SK-N-SH (cell line): ENCODE measurements around the gene ATP1A1. TPM values are rescaled to one million over a fixed set of nuclear protein-coding genes. Genes with fewer than 3 reads are reported as not detected.

Experiments used
- CTCF ChIA-PET: fragments of 300-600, 350-600 bp; formaldehyde crosslinking; extraction: SDS; loops from one replicate; lab custom pipeline; 2021; lab: Yijun Ruan, JAX
- POLR2A ChIA-PET: fragments of 350-600 bp; sonication (Branson Sonifier 250); formaldehyde crosslinking; extraction: SDS; loops from one replicate; lab custom pipeline; 2020; ENCODE audit warnings: antibody characterized with exemption, inconsistent platforms; lab: Yijun Ruan, JAX
- DNase-seq: peaks from one replicate; pipeline ENCODE4 v3.0.0; 2012
- H2AFZ ChIP-seq: fragments of 200-600 bp; sonication (generic); 2 replicates; pipeline ENCODE4 v1.8.1; 2016; ENCODE audit warnings: antibody characterized with exemption, mild to moderate bottlenecking, low read depth
- H3F3A ChIP-seq: fragments of 200-600 bp; sonication (generic); replicated peaks from 2 replicates; pipeline ENCODE3; 2016; ENCODE audit warnings: antibody characterized with exemption, mild to moderate bottlenecking; ENCODE audit not compliant: insufficient read depth
- H3K27ac ChIP-seq, 2 experiments: fragments of 200-500 bp in 1 of 2; fragments of 200-600 bp in 1 of 2; sonication (Bioruptor generic) in 1 of 2; sonication (generic), shearing (Covaris generic) in 1 of 2; 2 replicates each; pipeline versions ENCODE4 v1.5.1 to v1.6.1; 2014 to 2016; ENCODE audit warnings: low read depth in 2 of 2, inconsistent platforms in 1 of 2, low read length in 1 of 2, mild to moderate bottlenecking in 1 of 2, mixed read lengths in 1 of 2
- H3K27me3 ChIP-seq: fragments of 200-600 bp; sonication (generic), shearing (Covaris generic); 2 replicates; pipeline ENCODE4 v1.6.1; 2016; ENCODE audit warnings: mixed run types; ENCODE audit not compliant: insufficient read depth
- H3K36me3 ChIP-seq, 2 experiments: fragments of 200-500 bp in 1 of 2; fragments of 200-600 bp in 1 of 2; sonication (Bioruptor generic) in 1 of 2; sonication (generic) in 1 of 2; replicated peaks in 1 of 2; 2 replicates each; pipeline versions ENCODE3 to v1.5.1; 2014 to 2016; ENCODE audit warnings: low read length in 1 of 2, mild to moderate bottlenecking in 1 of 2; ENCODE audit not compliant: insufficient read depth in 2 of 2, control insufficient read depth in 1 of 2
- H3K4me1 ChIP-seq, 2 experiments: fragments of 200-500 bp in 1 of 2; fragments of 200-600 bp in 1 of 2; sonication (Bioruptor generic) in 1 of 2; sonication (generic), shearing (Covaris generic) in 1 of 2; 2 replicates each; pipeline versions ENCODE4 v1.5.1 to v1.6.1; 2014 to 2016; ENCODE audit warnings: low read depth in 1 of 2, low read length in 1 of 2, mixed run types in 1 of 2; ENCODE audit not compliant: insufficient read depth in 2 of 2, control insufficient read depth in 1 of 2
- H3K4me2 ChIP-seq: fragments of 200-600 bp; sonication (generic), shearing (Covaris generic); 2 replicates; pipeline ENCODE4 v1.6.1; 2017; ENCODE audit warnings: mixed run types
- H3K4me3 ChIP-seq, 2 experiments: fragments of 200-500 bp in 1 of 2; fragments of 200-600 bp in 1 of 2; sonication (Bioruptor generic) in 1 of 2; sonication (generic), shearing (Covaris generic) in 1 of 2; 2 replicates each; pipeline versions ENCODE4 v1.5.1 to v1.8.1; 2014 to 2016; ENCODE audit warnings: low read depth in 2 of 2, inconsistent platforms in 1 of 2, low read length in 1 of 2, mild to moderate bottlenecking in 1 of 2, mixed read lengths in 1 of 2, moderate library complexity in 1 of 2
- H3K79me2 ChIP-seq: fragments of 200-600 bp; sonication (generic); 2 replicates; pipeline ENCODE4 v1.8.1; 2017; ENCODE audit warnings: mild to moderate bottlenecking; ENCODE audit not compliant: insufficient read depth
- H3K9ac ChIP-seq: fragments of 200-600 bp; sonication (generic); 2 replicates; pipeline ENCODE4 v1.6.1; 2017; ENCODE audit warnings: mixed run types
- H3K9me2 ChIP-seq: fragments of 200-600 bp; sonication (generic); 2 replicates; pipeline ENCODE4 v1.6.1; 2017; ENCODE audit warnings: mixed run types
- H3K9me3 ChIP-seq: fragments of 200-600 bp; sonication (generic); 2 replicates; pipeline ENCODE4 v1.6.1; 2017; ENCODE audit warnings: mixed run types, mild to moderate bottlenecking, moderate library complexity
- H4K20me1 ChIP-seq: fragments of 200-600 bp; sonication (generic); 2 replicates; pipeline ENCODE4 v1.6.1; 2017; ENCODE audit warnings: mild to moderate bottlenecking, mixed run types; ENCODE audit not compliant: insufficient read depth
- CTCF ChIP-seq: fragments of 200-600 bp; sonication (generic); IDR thresholded peaks from 2 replicates; pipeline ENCODE4 v1.6.1; 2017; ENCODE audit warnings: antibody characterized with exemption, mild to moderate bottlenecking, moderate library complexity
- MEF2A ChIP-seq: IDR thresholded peaks from 2 replicates; pipeline ENCODE4 v1.4.0; 2012; ENCODE audit warnings: low read depth, borderline replicate concordance
- NFIC ChIP-seq: IDR thresholded peaks from 2 replicates; pipeline ENCODE4 v1.4.0; 2012; ENCODE audit warnings: borderline replicate concordance
- PBX3 ChIP-seq: IDR thresholded peaks from 2 replicates; pipeline ENCODE4; 2012
- RFX5 ChIP-seq: IDR thresholded peaks from 2 replicates; pipeline ENCODE4 v1.6.1; 2012; ENCODE audit warnings: mild to moderate bottlenecking, improper control_type of control experiment, low read length
- RXRA ChIP-seq: IDR thresholded peaks from 2 replicates; pipeline ENCODE4 v1.4.0; 2012; ENCODE audit warnings: low read depth, mild to moderate bottlenecking, borderline replicate concordance
- SMC3 ChIP-seq: IDR thresholded peaks from 2 replicates; pipeline ENCODE4 v1.6.1; 2012; ENCODE audit warnings: low read depth, low read length, improper control_type of control experiment
- USF1 ChIP-seq: IDR thresholded peaks from 2 replicates; pipeline ENCODE4 v1.4.0; 2012; ENCODE audit warnings: low read depth, borderline replicate concordance
- WGBS: methylation state at CpG from one replicate; pipeline ENCODE4 v1.1.6; 2017; ENCODE audit warnings: low lambda C conversion rate; 5-methylcytosine and 5-hydroxymethylcytosine counted together
- polyA plus RNA-seq, 3 experiments: library from polyadenylated mRNA; depleted of rRNA; stranded (reverse); fragments of >200 nt; gene quantifications; 2 replicates each; pipeline ENCODE4 v1.2.3, GENCODE V29; 2012

Gene ATP1A1
- polyA plus RNA-seq, 1 of the 3 experiments (the other 2 are of a cell fraction) = 233 TPM

GRCh38 chr1:116359871-116360270, 13.2 kb upstream of the ATP1A1 start (continued):
- TF ChIP-seq NFIC = no peak
- TF ChIP-seq RXRA = no peak
- TF ChIP-seq MEF2A = no peak

- WGBS = 26% methylated on average over 2 of the region's 2 CpGs
- no peaks in the 10 kb centered on the region for H3K9me2 ChIP-seq
- H3K4me3 ChIP-seq = no peak overlapping the region
- H3K9me3 ChIP-seq = no peaks in the 10 kb centered on the region
- H3K9ac ChIP-seq = no peak overlapping the region
- TF ChIP-seq NFIC (no peak), RFX5 (no peak), CTCF (peak; percentile 28; the same call in 1 of the 2 replicates)
- H3K27ac ChIP-seq = no peak overlapping the region
- ChIA-PET CTCF (interaction anchor here (0.8 to 1.3 kb wide), 2 partner anchors 15 to 264 kb away, joined by 4 read pairs; no protein-coding TSS in a partner anchor), POLR2A (no interaction called here)
- peaks cover 19 to 20% of the 10 kb centered on the region in 2 experiments; a peak in 3 of 4 replicates for H3K4me1 ChIP-seq
- no peaks in the 10 kb centered on the region for H3K79me2 ChIP-seq
- H3K36me3 ChIP-seq = no peaks in the 10 kb centered on the region
- H3F3A ChIP-seq = no peaks in the 10 kb centered on the region
- H4K20me1 ChIP-seq = no peaks in the 10 kb centered on the region
- DNase-seq = no peak
- H2AFZ ChIP-seq = no peak overlapping the region
- H3K4me2 ChIP-seq = no peak overlapping the region
- no peaks in the 10 kb centered on the region for H3K27me3 ChIP-seq
These were observed 12.4 kb upstream of the ATP1A1 start for GRCh38 chr1:116360429-116361173.

- CTCF ChIA-PET = no interaction called here
- Histone ChIP-seq H3K9me3 (no peaks in the 10 kb centered on the region), H3F3A (no peaks in the 10 kb centered on the region), H3K4me3 (no peak overlapping the region), H3K4me2 (no peak overlapping the region), H3K27ac (no peak overlapping the region), H4K20me1 (no peaks in the 10 kb centered on the region), H3K9me2 (no peaks in the 10 kb centered on the region), H3K4me1 (peaks cover 19 to 29% of the 10 kb centered on the region in 2 experiments; a peak in 3 of 4 replicates), H3K27me3 (no peaks in the 10 kb centered on the region), H3K36me3 (no peaks in the 10 kb centered on the region), H3K79me2 (no peaks in the 10 kb centered on the region), H3K9ac (no peak overlapping the region), H2AFZ (no peak overlapping the region)
- POLR2A ChIA-PET = no interaction called here
- TF ChIP-seq PBX3 = no peak
- no peak for TF ChIP-seq SMC3
- no peak for TF ChIP-seq USF1
- no peak for DNase-seq
- WGBS = 77% methylated on average over 3 of the region's 3 CpGs
These were observed 11.4 kb upstream of the ATP1A1 start for GRCh38 chr1:116361648-116362047.
